Head of caudate nucleus (tissue), 42 donors: ENCODE data around the gene NPAS4.
A peak's percentile ranks its signal among the peaks of the same experiment; 100 is the strongest.
"Not testable (repeated sequence)": the region's sequence is repeated elsewhere in the genome, so short reads cannot be mapped to it uniquely, and the experiment has no call there.

Source experiments
- DNase-seq, 42 donors: peaks; one replicate each; pipeline versions ENCODE4 v3.0.0 to v3.0.0-alpha.2; 2020 to 2021; ENCODE audit warnings: mixed read lengths in 7 of 42
- intact Hi-C: fragments of 100-400 bp; cut with DNase I; formaldehyde crosslinking; loops from one replicate; pipeline ENCODE4 v1.15.0; 2022

Gene NPAS4

GRCh38 chr11:66443602-66444001 lies 22.8 kb downstream of the NPAS4 start:
- no peak for DNase-seq
- intact Hi-C loops, result no loop called here

- DNase-seq, result no peak
- intact Hi-C loops, result no loop called here
Observed at GRCh38 chr11:66447012-66447411, 26.2 kb downstream of the NPAS4 start.

GRCh38 chr11:66448523-66448922 lies 27.7 kb downstream of the NPAS4 start:
- DNase-seq, result no peak
- intact Hi-C loops, result no loop called here

- DNase-seq, result no peak
- intact Hi-C loops, result no loop called here
Observed at GRCh38 chr11:66450560-66450959, 29.7 kb downstream of the NPAS4 start.

- intact Hi-C loops, result no loop called here
- DNase-seq, result no peak
Observed at GRCh38 chr11:66451663-66452062, 30.8 kb downstream of the NPAS4 start.

GRCh38 chr11:66454247-66454646 lies 33.4 kb downstream of the NPAS4 start:
- intact Hi-C loops, result no loop called here
- no peak for DNase-seq

- no peak for DNase-seq
- intact Hi-C loops, result no loop called here
Observed at GRCh38 chr11:66454828-66455227, 34.0 kb downstream of the NPAS4 start.

GRCh38 chr11:66457826-66458225 lies 37.0 kb downstream of the NPAS4 start:
- intact Hi-C loops, result no loop called here
- DNase-seq, result no peak

- DNase-seq, result no peak
Observed at GRCh38 chr11:66459138-66459778, 38.4 kb downstream of the NPAS4 start.

GRCh38 chr11:66462010-66462409 lies 41.2 kb downstream of the NPAS4 start:
- intact Hi-C loops, result no loop called here
- no peak for DNase-seq

More at GRCh38 chr11:66459138-66459778, 38.4 kb downstream of the NPAS4 start:
- intact Hi-C loops, result no loop called here

GRCh38 chr11:66462911-66463310 lies 42.1 kb downstream of the NPAS4 start:
- intact Hi-C loops, result no loop called here
- no peak for DNase-seq

- intact Hi-C loops, DNase-seq: not testable (repeated sequence)
Observed at GRCh38 chr11:66464116-66464515, 43.3 kb downstream of the NPAS4 start.

- intact Hi-C loops, result no loop called here
- no peak for DNase-seq
Observed at GRCh38 chr11:66464916-66465315, 44.1 kb downstream of the NPAS4 start.

GRCh38 chr11:66465373-66466224 lies 44.8 kb downstream of the NPAS4 start:
- DNase-seq, result peak in 1 of 42 donors; percentile 1
- intact Hi-C loops, result no loop called here

- DNase-seq, result peak; percentile 82 to 97 (median 94)
- intact Hi-C loops, result no loop called here
Observed at GRCh38 chr11:66466225-66467033, 45.6 kb downstream of the NPAS4 start, which contains the start of gene PELI3. Gene PELI3 (plus strand): TSS chr11:66466905. CDS start chr11:66468129, 1,224 bp downstream.

GRCh38 chr11:66467034-66467659 lies 46.3 kb downstream of the NPAS4 start:
- intact Hi-C loops, result no loop called here
- peak in 36 of 42 donors; percentile 9 to 68 (median 48) for DNase-seq

GRCh38 chr11:66467756-66468155 lies 46.9 kb downstream of the NPAS4 start:
- DNase-seq, result peak in 15 of 42 donors; percentile 10 to 52 (median 28)
- intact Hi-C loops, result no loop called here

- intact Hi-C loops, result no loop called here
- DNase-seq, result no peak
Observed at GRCh38 chr11:66468691-66469090, 47.9 kb downstream of the NPAS4 start.

GRCh38 chr11:66469441-66469840 lies 48.6 kb downstream of the NPAS4 start:
- intact Hi-C loops, result no loop called here
- DNase-seq, result no peak
